Stimulated activated naive CD8-positive, alpha-beta T cell treated with anti-CD3 and anti-CD28 coated beads, Interleukin-15, Interleukin-2, amounts not matched to agents 100 ng/mL and 50 ng/mL, for 24 hours (primary cell): ENCODE measurements around the gene PAK5.
"Not testable (repeated sequence)": the region's sequence is repeated elsewhere in the genome, so short reads cannot be mapped to it uniquely, and the experiment has no call there.

ENCODE experiments used
- H3K27ac Mint-ChIP-seq: one replicate; pipeline ENCODE4 v1.8.0; 2021; ENCODE audit warnings: mild to moderate bottlenecking, mixed read lengths
- H3K27me3 Mint-ChIP-seq: one replicate; pipeline ENCODE4 v1.8.0; 2021; ENCODE audit warnings: mixed read lengths
- H3K36me3 Mint-ChIP-seq: one replicate; pipeline ENCODE4 v1.8.0; 2021; ENCODE audit warnings: low read depth, mixed read lengths
- H3K4me1 Mint-ChIP-seq: one replicate; pipeline ENCODE4 v1.8.0; 2021; ENCODE audit warnings: low read depth, mixed read lengths
- H3K4me3 Mint-ChIP-seq: one replicate; pipeline ENCODE4 v1.8.0; 2021; ENCODE audit warnings: mild to moderate bottlenecking, mixed read lengths
- H3K9me3 Mint-ChIP-seq: one replicate; pipeline ENCODE4 v1.8.0; 2021; ENCODE audit warnings: mixed read lengths

Gene PAK5

DNA sequence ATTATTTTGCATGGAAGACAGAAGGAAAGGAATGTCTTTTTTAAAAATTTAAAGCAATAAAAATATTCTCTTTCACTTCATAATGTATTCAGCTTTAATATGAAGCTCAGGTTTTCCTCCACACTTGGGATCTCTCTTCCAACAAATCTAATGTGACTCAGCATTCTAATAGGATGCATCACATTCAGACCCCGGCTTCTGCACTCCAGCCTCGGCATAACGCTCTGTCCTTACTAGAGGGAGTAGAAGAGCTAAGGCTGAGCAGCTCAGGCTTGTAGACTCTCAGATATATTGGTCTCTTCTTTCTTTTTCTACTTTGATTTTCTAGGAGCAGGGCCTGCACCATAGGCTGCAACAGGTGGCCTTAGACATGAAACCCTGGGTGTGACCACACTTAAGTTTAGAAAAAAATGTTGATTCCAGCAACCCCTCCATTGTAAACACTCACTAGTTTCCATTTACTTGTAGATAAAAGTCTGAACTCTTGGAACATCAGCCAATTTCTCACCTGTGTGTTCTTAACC lies 161.7 kb downstream of the PAK5 start:
- Mint-ChIP-seq H3K27me3 (no peaks in the 10 kb centered on the region), H3K36me3 (no peaks in the 10 kb centered on the region), H3K27ac (no peak overlapping the region), H3K4me3 (no peak overlapping the region), H3K9me3 (peaks cover 9% of the 10 kb centered on the region), H3K4me1 (no peaks in the 10 kb centered on the region)

DNA sequence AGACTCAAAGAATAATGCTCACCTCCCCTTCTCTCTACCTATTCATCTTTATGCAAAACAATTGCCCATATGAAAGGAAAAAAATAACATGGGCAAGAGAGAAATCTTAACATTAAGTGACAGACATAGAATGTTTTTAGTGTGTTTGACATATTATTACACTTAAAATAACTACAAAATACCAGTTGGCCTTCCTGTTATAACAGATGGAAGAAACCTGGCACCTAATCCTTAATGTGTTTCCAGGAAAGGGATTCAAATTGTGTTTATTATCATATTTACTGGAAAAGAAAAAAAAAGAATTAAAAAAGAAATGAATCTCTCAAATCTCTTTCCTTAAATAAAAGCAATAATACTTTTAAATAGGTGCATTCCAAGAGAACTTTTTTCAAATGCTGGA lies 165.9 kb downstream of the PAK5 start:
- Mint-ChIP-seq H3K9me3 (peaks cover 9% of the 10 kb centered on the region), H3K4me1 (no peaks in the 10 kb centered on the region), H3K36me3 (no peaks in the 10 kb centered on the region), H3K4me3 (no peak overlapping the region), H3K27me3 (no peaks in the 10 kb centered on the region), H3K27ac (no peak overlapping the region)

DNA sequence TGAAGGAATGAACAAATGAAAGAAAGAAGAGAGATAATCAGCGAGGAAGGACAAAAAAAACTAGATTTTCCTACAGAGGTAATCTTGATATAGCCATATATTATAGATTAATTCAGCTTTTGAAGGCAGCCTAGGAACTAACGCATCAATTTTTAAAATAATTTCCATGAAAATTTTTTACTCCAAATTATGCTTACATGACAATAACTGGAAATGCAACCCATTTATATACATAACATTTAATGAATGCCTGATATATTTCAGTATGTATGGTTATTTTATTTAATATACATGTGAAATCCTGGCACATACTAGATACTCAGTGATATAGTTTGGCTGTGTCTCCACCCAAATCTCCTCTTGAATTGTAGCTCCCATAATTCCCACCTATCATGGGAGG lies 166.8 kb downstream of the PAK5 start:
- Mint-ChIP-seq H3K27me3 (no peaks in the 10 kb centered on the region), H3K27ac (no peak overlapping the region), H3K36me3 (no peaks in the 10 kb centered on the region), H3K4me1 (no peaks in the 10 kb centered on the region), H3K9me3 (peaks cover 9% of the 10 kb centered on the region), H3K4me3 (no peak overlapping the region)

DNA sequence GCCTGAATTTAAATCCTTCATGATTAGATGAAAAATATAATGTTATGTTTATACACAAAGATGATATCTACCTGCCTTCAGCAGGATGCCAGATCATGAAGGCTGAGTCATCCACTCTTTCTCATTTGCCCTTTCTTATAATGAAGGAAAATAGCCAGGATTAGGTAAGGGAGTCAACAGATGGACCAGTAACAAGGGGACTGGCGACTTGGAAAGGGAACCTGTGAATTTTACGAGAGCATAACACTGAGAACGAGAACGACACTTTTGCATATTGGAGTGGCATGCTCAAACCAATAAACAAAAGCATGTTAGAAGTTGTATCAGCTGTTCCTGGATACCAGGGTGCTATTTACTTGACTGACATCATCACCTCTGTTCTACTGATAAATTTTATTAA lies 170.5 kb downstream of the PAK5 start:
- H3K4me1 Mint-ChIP-seq: no peaks in the 10 kb centered on the region
- H3K4me3 Mint-ChIP-seq: no peak overlapping the region
- H3K36me3 Mint-ChIP-seq: no peaks in the 10 kb centered on the region
- peaks cover 4% of the 10 kb centered on the region for H3K9me3 Mint-ChIP-seq
- H3K27ac Mint-ChIP-seq: no peak overlapping the region
- H3K27me3 Mint-ChIP-seq: no peaks in the 10 kb centered on the region

DNA sequence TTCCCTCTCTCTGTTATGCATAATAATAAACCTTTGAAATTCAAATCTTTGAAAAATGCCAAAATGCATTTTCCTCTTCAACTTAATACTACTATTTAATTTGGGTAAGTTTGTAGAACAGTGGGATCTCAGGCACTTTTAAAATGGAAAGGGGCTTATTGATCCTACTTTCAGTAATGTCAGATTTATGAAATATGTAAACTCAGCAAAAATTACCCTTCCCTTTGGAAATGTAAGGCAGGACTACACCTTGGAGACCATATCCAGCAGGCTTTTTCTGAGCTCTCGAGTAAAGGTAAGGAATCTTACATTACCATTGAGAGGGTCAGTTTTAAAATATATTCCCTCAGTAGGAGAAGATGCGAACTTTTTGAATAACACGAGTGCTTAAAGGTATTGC lies 175.5 kb downstream of the PAK5 start:
- Mint-ChIP-seq H3K4me3 (no peak overlapping the region), H3K27ac (no peak overlapping the region), H3K36me3 (no peaks in the 10 kb centered on the region)

DNA sequence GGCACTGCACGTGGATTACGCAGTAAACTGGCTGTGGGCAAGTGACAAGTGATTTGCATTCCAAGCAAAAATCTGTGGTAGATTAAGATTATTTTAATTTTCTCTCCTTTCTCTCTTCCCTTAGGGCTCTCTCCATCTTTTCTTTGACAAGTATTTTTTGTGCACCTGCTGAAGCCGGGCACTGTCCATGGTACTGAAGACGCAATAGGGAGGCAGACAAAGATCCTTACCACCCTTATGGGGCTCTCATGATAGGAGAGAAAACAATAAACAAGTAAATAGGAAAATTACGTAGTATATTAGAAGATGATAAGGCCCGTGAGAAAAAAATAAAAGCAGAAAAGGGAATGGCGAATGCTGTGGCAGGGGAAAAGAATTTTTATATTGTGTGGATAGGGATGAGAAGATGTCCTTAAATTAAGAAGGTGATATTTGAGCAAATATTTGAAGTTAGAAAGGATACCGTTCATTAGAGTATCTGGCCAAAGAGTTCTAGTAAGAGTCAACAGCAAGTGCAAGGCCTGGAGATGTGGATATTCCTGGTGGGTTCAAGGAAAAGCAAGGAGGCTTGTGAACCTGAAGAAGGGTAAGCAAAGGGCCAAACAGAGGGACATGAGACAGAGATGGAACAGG lies 178.5 kb downstream of the PAK5 start:
- Mint-ChIP-seq H3K4me1 (no peaks in the 10 kb centered on the region), H3K4me3 (no peak overlapping the region), H3K36me3 (no peaks in the 10 kb centered on the region), H3K27ac (no peak overlapping the region), H3K27me3 (peaks cover 4% of the 10 kb centered on the region), H3K9me3 (peaks cover 6% of the 10 kb centered on the region)

More for the DNA sequence above, 175.5 kb downstream of the PAK5 start:
- Mint-ChIP-seq H3K4me1 (no peaks in the 10 kb centered on the region), H3K27me3 (peaks cover 4% of the 10 kb centered on the region), H3K9me3 (peaks cover 6% of the 10 kb centered on the region)

DNA sequence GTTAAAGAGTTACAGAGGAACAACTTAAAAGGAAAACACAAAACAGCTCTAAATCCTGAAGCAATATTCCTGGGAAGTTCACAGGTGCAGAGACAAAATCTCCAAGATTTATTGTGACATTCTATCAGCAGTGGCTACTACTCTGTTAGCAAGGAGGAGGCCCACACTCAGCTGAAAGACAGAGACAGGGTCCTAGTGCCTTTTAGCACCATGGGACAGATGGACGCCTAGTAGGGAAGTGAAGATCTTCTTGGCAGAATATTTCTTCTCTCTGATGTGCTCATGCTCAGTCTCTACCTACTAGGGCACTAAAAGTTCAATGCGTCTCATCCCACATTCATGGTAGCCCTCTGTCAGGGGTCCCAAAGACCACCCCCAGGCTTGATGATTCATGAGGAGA lies 191.1 kb downstream of the PAK5 start:
- H3K9me3 Mint-ChIP-seq: no peaks in the 10 kb centered on the region
- H3K36me3 Mint-ChIP-seq: no peaks in the 10 kb centered on the region
- no peak overlapping the region for H3K27ac Mint-ChIP-seq
- no peak overlapping the region for H3K4me3 Mint-ChIP-seq
- H3K27me3 Mint-ChIP-seq: no peaks in the 10 kb centered on the region
- H3K4me1 Mint-ChIP-seq: no peaks in the 10 kb centered on the region

DNA sequence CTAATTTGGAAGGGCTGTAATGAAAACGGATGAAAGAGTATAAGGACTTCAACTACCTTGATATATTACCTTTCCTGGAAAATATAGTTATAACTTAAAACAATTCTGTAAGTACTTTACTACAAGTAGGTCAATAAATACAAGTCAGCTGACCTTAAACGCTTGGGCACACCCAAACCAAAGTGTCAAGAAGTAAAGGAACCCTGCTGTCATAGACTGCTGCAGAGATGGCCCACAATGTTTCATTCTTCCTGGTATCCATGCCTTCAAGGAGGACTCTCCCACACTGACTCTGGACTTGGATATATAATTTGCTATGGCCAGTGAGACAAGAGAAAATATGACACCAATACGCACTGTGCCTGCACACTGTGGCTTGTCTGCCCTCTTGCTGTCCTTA lies 192.5 kb downstream of the PAK5 start:
- Mint-ChIP-seq H3K27me3 (no peaks in the 10 kb centered on the region), H3K4me3 (no peak overlapping the region), H3K9me3 (no peaks in the 10 kb centered on the region), H3K27ac (no peak overlapping the region), H3K4me1 (no peaks in the 10 kb centered on the region), H3K36me3 (no peaks in the 10 kb centered on the region)

DNA sequence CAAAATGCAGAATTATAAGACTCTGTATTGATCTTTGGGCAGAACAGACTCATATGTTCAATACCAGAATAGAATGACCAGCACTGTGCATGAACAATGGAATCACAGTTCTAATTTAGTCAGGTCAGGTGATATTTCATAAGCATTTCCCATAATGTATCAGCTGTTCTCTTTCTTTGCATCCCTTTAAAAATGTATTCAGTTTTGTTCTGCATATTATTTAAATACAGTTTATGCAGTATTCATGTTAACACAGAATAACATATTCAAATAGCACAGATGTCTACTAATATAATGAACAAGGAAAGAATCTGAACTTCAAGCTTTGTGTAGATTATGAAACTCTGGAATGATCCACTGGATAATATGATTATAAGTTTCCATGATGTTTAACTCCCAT lies 196.0 kb downstream of the PAK5 start:
- Mint-ChIP-seq H3K9me3 (no peaks in the 10 kb centered on the region), H3K36me3 (no peaks in the 10 kb centered on the region), H3K27me3 (no peaks in the 10 kb centered on the region), H3K4me3 (no peak overlapping the region), H3K27ac (no peak overlapping the region), H3K4me1 (no peaks in the 10 kb centered on the region)

DNA sequence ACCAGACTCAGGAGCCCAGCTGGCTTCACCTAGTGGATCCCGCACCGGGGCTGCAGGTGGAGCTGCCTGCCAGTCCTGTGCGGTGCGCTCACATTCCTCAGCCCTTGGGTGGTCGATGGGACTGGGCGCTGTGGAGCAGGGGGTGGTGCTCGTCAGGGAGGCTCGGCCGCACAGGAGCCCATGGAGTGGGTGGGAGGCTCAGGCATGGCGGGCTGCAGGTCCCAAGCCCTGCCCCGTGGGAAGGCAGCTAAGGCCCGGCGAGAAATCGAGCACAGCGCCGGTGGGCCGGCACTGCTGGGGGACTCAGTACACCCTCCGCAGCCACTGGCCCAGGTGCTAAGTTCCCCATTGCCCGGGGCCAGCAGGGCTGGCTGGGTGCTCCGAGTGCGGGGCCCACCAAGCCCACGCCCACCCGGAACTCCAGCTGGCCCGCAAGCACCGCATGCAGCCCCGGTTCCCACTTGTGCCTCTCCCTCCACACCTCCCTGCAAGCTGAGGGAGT lies 197.3 kb downstream of the PAK5 start:
- not testable (repeated sequence) for H3K27me3 Mint-ChIP-seq, H3K27ac Mint-ChIP-seq, H3K4me1 Mint-ChIP-seq, H3K9me3 Mint-ChIP-seq, H3K36me3 Mint-ChIP-seq, H3K4me3 Mint-ChIP-seq

DNA sequence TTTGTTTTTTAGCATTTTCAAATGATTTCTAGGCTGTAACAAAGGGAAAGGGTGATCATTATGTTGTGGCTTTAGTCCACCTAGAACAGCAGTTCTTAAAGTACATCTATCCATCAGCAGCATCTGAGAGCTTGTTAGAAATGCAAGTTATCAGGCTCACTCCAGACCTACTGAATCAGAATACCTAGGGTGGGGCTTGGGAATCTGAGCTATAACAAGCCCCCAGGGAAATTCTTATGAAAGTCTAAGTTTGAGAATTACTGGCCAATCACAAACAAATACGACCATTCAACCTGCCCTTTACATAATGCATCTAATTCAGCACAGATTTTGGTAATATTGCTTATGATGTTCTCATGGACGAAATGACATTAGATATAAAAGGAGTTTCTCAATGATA lies 201.0 kb downstream of the PAK5 start:
- no peaks in the 10 kb centered on the region for H3K27me3 Mint-ChIP-seq
- no peaks in the 10 kb centered on the region for H3K36me3 Mint-ChIP-seq
- no peak overlapping the region for H3K4me3 Mint-ChIP-seq
- no peak overlapping the region for H3K27ac Mint-ChIP-seq
- no peaks in the 10 kb centered on the region for H3K4me1 Mint-ChIP-seq
- no peaks in the 10 kb centered on the region for H3K9me3 Mint-ChIP-seq

DNA sequence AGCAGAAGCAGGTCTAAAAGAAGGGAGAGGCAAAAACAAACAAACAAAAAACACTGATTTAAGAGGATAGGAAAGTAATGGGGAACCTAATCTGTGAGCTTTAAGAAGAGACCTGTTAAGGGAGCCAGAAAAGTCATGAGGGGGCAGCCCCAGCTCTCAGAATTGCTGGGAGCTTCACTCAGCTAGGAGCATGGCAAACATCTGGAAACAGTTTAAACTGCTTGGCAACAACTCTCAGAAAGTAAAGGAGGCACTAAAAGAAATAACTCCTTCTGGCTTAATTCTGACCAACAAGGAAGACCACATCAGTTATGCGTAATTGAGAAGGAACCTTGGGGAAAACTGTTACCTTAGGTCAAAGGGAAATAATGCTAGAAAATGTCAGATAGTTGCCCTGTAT lies 203.1 kb downstream of the PAK5 start:
- H3K4me1 Mint-ChIP-seq: no peaks in the 10 kb centered on the region
- no peaks in the 10 kb centered on the region for H3K36me3 Mint-ChIP-seq
- H3K27me3 Mint-ChIP-seq: no peaks in the 10 kb centered on the region
- no peak overlapping the region for H3K27ac Mint-ChIP-seq
- H3K9me3 Mint-ChIP-seq: no peaks in the 10 kb centered on the region
- H3K4me3 Mint-ChIP-seq: no peak overlapping the region

DNA sequence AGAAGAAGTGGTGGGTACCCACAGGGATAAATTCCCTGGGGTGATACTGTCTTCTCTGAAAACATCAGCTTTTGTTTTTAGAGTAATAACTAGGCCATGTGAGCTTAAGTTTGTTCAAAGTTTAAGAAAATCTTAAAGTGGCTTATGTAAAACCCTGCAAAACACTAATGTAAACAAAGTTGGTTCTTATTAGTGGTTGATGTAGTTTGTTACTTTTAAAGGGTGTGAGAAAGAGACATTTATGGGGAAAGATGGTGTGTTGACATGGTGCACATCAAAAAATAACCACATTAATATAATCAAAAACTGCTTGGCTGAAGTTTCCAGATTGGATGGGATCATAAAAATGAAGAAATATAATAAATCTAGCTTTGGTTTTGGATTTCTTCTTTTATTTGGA lies 204.5 kb downstream of the PAK5 start:
- H3K9me3 Mint-ChIP-seq: no peaks in the 10 kb centered on the region

DNA sequence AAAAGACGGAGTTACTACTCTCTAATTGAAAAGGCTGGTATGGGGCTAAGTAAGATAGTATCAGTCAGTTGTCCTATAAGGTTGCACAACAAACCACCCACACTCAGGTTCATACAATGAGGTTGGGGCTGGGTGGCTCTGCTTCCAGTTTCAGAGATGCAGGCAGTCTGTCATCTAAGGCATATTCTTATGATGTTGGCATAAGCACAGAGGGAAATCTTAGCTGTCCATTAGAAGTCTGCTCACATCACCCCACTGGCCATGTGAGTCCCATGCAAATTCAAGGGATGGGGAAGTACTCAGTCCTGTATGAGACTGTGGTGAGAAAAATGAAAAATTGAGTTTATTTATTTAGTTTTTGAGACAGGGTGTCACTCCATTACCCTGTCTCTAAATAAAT lies 205.9 kb downstream of the PAK5 start:
- no peaks in the 10 kb centered on the region for H3K9me3 Mint-ChIP-seq
- H3K4me1 Mint-ChIP-seq: no peaks in the 10 kb centered on the region
- H3K36me3 Mint-ChIP-seq: no peaks in the 10 kb centered on the region
- H3K27ac Mint-ChIP-seq: no peak overlapping the region
- H3K27me3 Mint-ChIP-seq: peaks cover 8% of the 10 kb centered on the region
- H3K4me3 Mint-ChIP-seq: no peak overlapping the region

More for the DNA sequence above, 204.5 kb downstream of the PAK5 start:
- H3K27ac Mint-ChIP-seq: no peak overlapping the region
- peaks cover 8% of the 10 kb centered on the region for H3K27me3 Mint-ChIP-seq
- H3K4me3 Mint-ChIP-seq: no peak overlapping the region
- no peaks in the 10 kb centered on the region for H3K4me1 Mint-ChIP-seq
- no peaks in the 10 kb centered on the region for H3K36me3 Mint-ChIP-seq

DNA sequence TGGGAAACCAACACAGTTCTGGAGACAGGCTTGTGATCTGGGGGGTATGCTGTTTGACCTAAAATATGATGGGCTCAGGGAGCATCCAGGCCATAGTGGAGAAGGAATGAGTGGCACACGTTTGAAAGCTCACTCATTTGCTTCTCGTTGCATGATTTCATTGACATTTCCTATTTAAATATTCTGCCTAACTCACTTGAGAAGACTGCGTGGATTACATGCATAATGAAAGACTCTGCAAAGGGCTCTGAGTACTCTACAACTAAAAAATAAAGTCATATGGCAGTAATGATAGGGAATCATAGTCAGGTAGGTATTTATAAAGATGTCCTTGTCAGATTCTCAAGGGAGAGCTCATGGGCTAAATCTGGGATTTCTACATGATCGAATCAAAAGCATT lies 206.6 kb downstream of the PAK5 start:
- Mint-ChIP-seq H3K4me3 (no peak overlapping the region), H3K9me3 (no peaks in the 10 kb centered on the region), H3K27ac (no peak overlapping the region), H3K27me3 (peaks cover 8% of the 10 kb centered on the region), H3K4me1 (no peaks in the 10 kb centered on the region), H3K36me3 (no peaks in the 10 kb centered on the region)

DNA sequence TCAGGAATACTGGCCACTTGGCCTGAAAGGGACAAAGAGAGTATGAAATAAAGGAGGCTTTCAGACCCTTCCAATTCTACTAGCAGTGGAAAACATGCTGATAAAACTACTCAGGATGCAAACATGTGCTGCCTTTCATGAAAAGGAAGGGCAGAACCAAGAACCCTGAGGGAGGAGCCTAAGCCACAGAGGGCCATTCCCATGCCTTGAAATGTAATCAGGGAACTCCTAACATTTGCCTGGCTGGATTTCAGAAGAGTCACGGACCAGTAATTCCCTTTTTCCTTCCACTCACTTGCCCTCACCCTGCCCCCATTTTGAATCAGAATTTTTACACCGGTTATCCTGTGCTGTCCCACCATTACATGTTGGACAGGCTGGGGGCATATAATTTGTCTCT lies 208.3 kb downstream of the PAK5 start:
- Mint-ChIP-seq H3K9me3 (no peaks in the 10 kb centered on the region), H3K27me3 (peaks cover 8% of the 10 kb centered on the region), H3K27ac (no peak overlapping the region), H3K36me3 (no peaks in the 10 kb centered on the region), H3K4me3 (no peak overlapping the region), H3K4me1 (no peaks in the 10 kb centered on the region)
